HL-60/S4 treated with retinoic acid at 250 ng/mL for 4 days and 3 days (cell line): ENCODE data around the gene FAM124A.

Experiments
- in situ Hi-C: fragments of 300-500 bp; cut with MboI; formaldehyde crosslinking; loops from 2 replicates; pipeline ENCODE4 v1.7.0; 2022; ENCODE audit warnings: low sequenced_read_pairs

FAM124A gene

GRCh38 chr13:51240958-51241357 lies 18.8 kb downstream of the FAM124A start:
- in situ Hi-C loops = no loop called here

- in situ Hi-C loops = no loop called here
These were observed 19.5 kb downstream of the FAM124A start for GRCh38 chr13:51241720-51242119.

GRCh38 chr13:51243227-51243626 lies 21.0 kb downstream of the FAM124A start:
- in situ Hi-C loops = no loop called here

- in situ Hi-C loops = no loop called here
These were observed 21.6 kb downstream of the FAM124A start for GRCh38 chr13:51243832-51244231.

GRCh38 chr13:51244637-51245405 lies 22.6 kb downstream of the FAM124A start:
- in situ Hi-C loops = no loop called here

GRCh38 chr13:51245583-51245982 lies 23.4 kb downstream of the FAM124A start:
- in situ Hi-C loops = no loop called here

GRCh38 chr13:51246025-51246417 lies 23.8 kb downstream of the FAM124A start:
- in situ Hi-C loops = no loop called here

GRCh38 chr13:51246418-51247277 lies 24.4 kb downstream of the FAM124A start:
- in situ Hi-C loops = no loop called here

- in situ Hi-C loops = no loop called here
These were observed 27.1 kb downstream of the FAM124A start for GRCh38 chr13:51249255-51249654.

- in situ Hi-C loops = no loop called here
These were observed 27.9 kb downstream of the FAM124A start for GRCh38 chr13:51249770-51250741.

GRCh38 chr13:51251480-51251879 lies 29.3 kb downstream of the FAM124A start:
- in situ Hi-C loops = no loop called here

- in situ Hi-C loops = no loop called here
These were observed 30.8 kb downstream of the FAM124A start for GRCh38 chr13:51252954-51253532.

- in situ Hi-C loops = no loop called here
These were observed 33.4 kb downstream of the FAM124A start for GRCh38 chr13:51255556-51255955.

GRCh38 chr13:51257187-51257586 lies 35.0 kb downstream of the FAM124A start:
- in situ Hi-C loops = no loop called here

- in situ Hi-C loops = no loop called here
These were observed 36.7 kb downstream of the FAM124A start for GRCh38 chr13:51258612-51259548.

GRCh38 chr13:51260154-51260553 lies 38.0 kb downstream of the FAM124A start:
- in situ Hi-C loops = no loop called here

- in situ Hi-C loops = no loop called here
These were observed 39.5 kb downstream of the FAM124A start for GRCh38 chr13:51261610-51262249.

GRCh38 chr13:51262501-51263211 lies 40.5 kb downstream of the FAM124A start:
- in situ Hi-C loops = no loop called here
